Measurements from ENCODE around the gene EPHA5.

DNA sequence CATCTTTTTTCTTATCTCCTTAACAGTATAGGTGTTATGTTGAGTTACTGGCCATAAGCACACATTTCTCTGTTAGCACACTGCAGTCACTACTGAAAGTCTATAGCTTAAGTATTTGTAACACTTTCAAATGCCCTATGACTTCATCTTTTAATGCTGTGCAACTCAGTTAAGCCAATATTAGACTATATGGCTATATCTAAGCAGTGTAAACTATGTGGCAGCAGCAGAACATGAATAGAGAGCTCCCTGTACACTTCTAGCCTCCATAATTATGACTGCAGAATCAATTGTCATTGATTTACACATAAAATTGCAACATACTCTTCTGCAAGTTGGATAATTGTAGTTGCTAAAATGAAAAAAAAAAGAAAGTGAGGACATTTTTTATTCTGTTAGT, 250.3 kb downstream of the EPHA5 start:
- TF ChIP-seq, protein P1, sequence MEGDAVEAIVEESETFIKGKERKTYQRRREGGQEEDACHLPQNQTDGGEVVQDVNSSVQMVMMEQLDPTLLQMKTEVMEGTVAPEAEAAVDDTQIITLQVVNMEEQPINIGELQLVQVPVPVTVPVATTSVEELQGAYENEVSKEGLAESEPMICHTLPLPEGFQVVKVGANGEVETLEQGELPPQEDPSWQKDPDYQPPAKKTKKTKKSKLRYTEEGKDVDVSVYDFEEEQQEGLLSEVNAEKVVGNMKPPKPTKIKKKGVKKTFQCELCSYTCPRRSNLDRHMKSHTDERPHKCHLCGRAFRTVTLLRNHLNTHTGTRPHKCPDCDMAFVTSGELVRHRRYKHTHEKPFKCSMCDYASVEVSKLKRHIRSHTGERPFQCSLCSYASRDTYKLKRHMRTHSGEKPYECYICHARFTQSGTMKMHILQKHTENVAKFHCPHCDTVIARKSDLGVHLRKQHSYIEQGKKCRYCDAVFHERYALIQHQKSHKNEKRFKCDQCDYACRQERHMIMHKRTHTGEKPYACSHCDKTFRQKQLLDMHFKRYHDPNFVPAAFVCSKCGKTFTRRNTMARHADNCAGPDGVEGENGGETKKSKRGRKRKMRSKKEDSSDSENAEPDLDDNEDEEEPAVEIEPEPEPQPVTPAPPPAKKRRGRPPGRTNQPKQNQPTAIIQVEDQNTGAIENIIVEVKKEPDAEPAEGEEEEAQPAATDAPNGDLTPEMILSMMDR (IDR thresholded peaks at IDR 0.05; ENCODE audit: borderline replicate concordance, extremely low read depth, low read length, poor library complexity, severe bottlenecking): no peak
- TF ChIP-seq EZH2 (IDR thresholded peaks at IDR 0.05; ENCODE audit: borderline replicate concordance, low read depth, low read length, severe bottlenecking): no peak

All from DND-41 (cell line).